WTC11 (cell line): ENCODE measurements around the gene CDC20B.

ENCODE experiments used
- AFF4 ChIP-seq: sonication (generic); formaldehyde crosslinking; IDR thresholded peaks from 2 replicates; pipeline ENCODE4 v1.8.1; 2023; ENCODE audit warnings: mild to moderate bottlenecking, missing genetic modification reagents, borderline replicate concordance
- ATF2 ChIP-seq: sonication (generic); formaldehyde crosslinking; IDR thresholded peaks from 2 replicates; pipeline ENCODE4 v1.8.1; 2022; ENCODE audit warnings: low read depth, missing genetic modification reagents, borderline replicate concordance
- ATF3 ChIP-seq: sonication (generic); formaldehyde crosslinking; conservative IDR thresholded peaks from 2 replicates; pipeline ENCODE4 v1.8.1; 2022; ENCODE audit warnings: mild to moderate bottlenecking, missing genetic modification reagents
- CTCF ChIP-seq: fragments of 200-600 bp; IDR thresholded peaks from 2 replicates; pipeline ENCODE4 v1.8.0; 2022; ENCODE audit warnings: antibody characterized with exemption
- FOXJ3 ChIP-seq: sonication (generic); formaldehyde crosslinking; IDR thresholded peaks from 2 replicates; pipeline ENCODE4 v1.9.0; 2021; ENCODE audit warnings: missing genetic modification reagents, mild to moderate bottlenecking, borderline replicate concordance
- MAX ChIP-seq: sonication (generic); formaldehyde crosslinking; IDR thresholded peaks from 2 replicates; pipeline ENCODE4 v1.8.0; 2022; ENCODE audit warnings: mild to moderate bottlenecking, missing genetic modification reagents
- PRDM15 ChIP-seq: sonication (generic); formaldehyde crosslinking; IDR thresholded peaks from 2 replicates; pipeline ENCODE4 v1.8.0; 2022; ENCODE audit warnings: missing genetic modification reagents
- SP1 ChIP-seq: sonication (generic); formaldehyde crosslinking; conservative IDR thresholded peaks from 2 replicates; pipeline ENCODE4 v1.8.1; 2022; ENCODE audit warnings: missing genetic modification reagents
- TEAD4 ChIP-seq: sonication (generic); formaldehyde crosslinking; IDR thresholded peaks from 2 replicates; pipeline ENCODE4 v1.8.0; 2022; ENCODE audit warnings: mild to moderate bottlenecking, missing genetic modification reagents
- ZNF263 ChIP-seq: sonication (generic); formaldehyde crosslinking; IDR thresholded peaks from 2 replicates; pipeline ENCODE4 v1.8.1; 2022; ENCODE audit warnings: low read depth, mild to moderate bottlenecking, moderate library complexity, missing genetic modification reagents

GRCh38 chr5:55151923-55152842, 20.8 kb downstream of the CDC20B start:
- TF ChIP-seq ATF2 (no peak), TEAD4 (no peak), AFF4 (no peak), SP1 (no peak), CTCF (no peak), ATF3 (no peak), MAX (CRISPR knock-in tag) (no peak), PRDM15 (CRISPR knock-in tag) (no peak), FOXJ3 (CRISPR knock-in tag) (no peak), ZNF263 (CRISPR knock-in tag) (no peak)
